K562 (cell line): ENCODE results near the gene GAPDH. TPM values are rescaled to one million over a fixed set of nuclear protein-coding genes. Genes with fewer than 3 reads are reported as not detected.

Experiments used
- CCAR2 ChIP-seq: fragments of 200-400 bp; formaldehyde crosslinking; IDR thresholded peaks from 2 replicates; pipeline ENCODE4 v1.6.1; 2017; ENCODE audit warnings: mild to moderate bottlenecking, low read depth, low read length
- E2F6 ChIP-seq, 2 experiments: IDR thresholded peaks; 2 replicates each; pipeline ENCODE4 v1.6.1; 2011; ENCODE audit warnings: borderline replicate concordance in 1 of 2, control low read depth in 1 of 2, low read depth in 1 of 2, low read length in 1 of 2, mild to moderate bottlenecking in 1 of 2, mixed read lengths in 1 of 2, moderate library complexity in 1 of 2; ENCODE audit not compliant: insufficient read depth in 1 of 2, insufficient read length in 1 of 2, poor library complexity in 1 of 2, severe bottlenecking in 1 of 2; ENCODE audit errors: extremely low read depth in 1 of 2
- ETV1 ChIP-seq: fragments of 450-650 bp; conservative IDR thresholded peaks from 2 replicates; pipeline ENCODE4 v1.6.1; 2016; ENCODE audit warnings: missing genetic modification characterization, control low read depth, low read depth, missing compliant biosample characterization
- ETV5 ChIP-seq: sonication (generic); formaldehyde crosslinking; IDR thresholded peaks from 2 replicates; pipeline ENCODE4 v1.4.0; 2020; ENCODE audit warnings: low read depth, mild to moderate bottlenecking, missing genetic modification reagents
- GATAD2B ChIP-seq: fragments of 450-650 bp; IDR thresholded peaks from 2 replicates; pipeline ENCODE4 v1.6.1; 2017; ENCODE audit warnings: mild to moderate bottlenecking, borderline replicate concordance
- RBM15 ChIP-seq: fragments of 200-400 bp; formaldehyde crosslinking; IDR thresholded peaks from 2 replicates; pipeline ENCODE4 v1.6.1; 2018; ENCODE audit warnings: mild to moderate bottlenecking, low read length, moderate library complexity; ENCODE audit not compliant: insufficient read depth
- RBM34 ChIP-seq: fragments of 200-400 bp; formaldehyde crosslinking; IDR thresholded peaks from 2 replicates; pipeline ENCODE4 v1.6.1; 2018; ENCODE audit warnings: low read length, borderline replicate concordance; ENCODE audit not compliant: insufficient read depth
- SMARCB1 ChIP-seq: IDR thresholded peaks from 2 replicates; pipeline ENCODE4 v1.6.1; 2011; ENCODE audit warnings: improper control_type of control experiment, low read depth; ENCODE audit not compliant: insufficient read length
- SMARCC2 ChIP-seq: fragments of 450-650 bp; IDR thresholded peaks from 2 replicates; pipeline ENCODE4 v1.6.1; 2017; ENCODE audit warnings: antibody characterized with exemption, moderate library complexity, mild to moderate bottlenecking, low read depth
- TCF7 ChIP-seq: sonication (generic); IDR thresholded peaks from 2 replicates; pipeline ENCODE4 v1.6.1; 2016; ENCODE audit warnings: antibody characterized with exemption, borderline replicate concordance
- ZEB2 ChIP-seq: fragments of 450-650 bp; IDR thresholded peaks from 2 replicates; pipeline ENCODE4 v1.6.1; 2016
- ZNF41 ChIP-seq: fragments of 250-450 bp; sonication (Bioruptor Pico); conservative IDR thresholded peaks from 2 replicates; pipeline ENCODE4 v1.4.0; 2020; ENCODE audit warnings: mild to moderate bottlenecking
- polyA plus RNA-seq, 8 experiments: library from polyadenylated mRNA; depleted of rRNA in 4 of 8; stranded (reverse) in 5 of 8; unstranded in 3 of 8; fragments of >200 nt; fragmentation: Nextera tagmentation in 2 of 8; fragmentation: Illumina TruSeq in 1 of 8; extraction: Ambion mirVana in 2 of 8; extraction: Trizol in 1 of 8; gene quantifications; 2 replicates each; pipeline versions ENCODE4 v1.2.1 to v1.2.3, GENCODE V29; 2011 to 2014; ENCODE audit warnings: inconsistent platforms in 1 of 8, missing spikeins in 1 of 8
- total RNA-seq, 7 experiments: library from RNA; depleted of rRNA in 6 of 7; stranded (reverse); fragments of >200 nt in 6 of 7; fragmentation: Illumina TruSeq in 2 of 7; extraction: Trizol in 2 of 7; gene quantifications; 2 replicates each; pipeline versions ENCODE4 v1.2.1 to v1.2.3, GENCODE V29; 2011 to 2021; ENCODE audit warnings: low replicate concordance in 1 of 7
- TF ChIP-seq, protein P1 (sequence below): IDR thresholded peaks from 2 replicates; pipeline ENCODE4 v1.6.1; 2012; ENCODE audit warnings: low read depth, low read length, improper control_type of control experiment, borderline replicate concordance
- TF ChIP-seq, protein P2 (sequence below): fragments of 200-800 bp; sonication (Bioruptor generic); IDR thresholded peaks from 2 replicates; pipeline ENCODE4 v1.6.1; 2016; ENCODE audit warnings: missing genetic modification characterization, missing compliant biosample characterization
- TF ChIP-seq, protein P3 (sequence below): fragments of 450-650 bp; IDR thresholded peaks from 2 replicates; pipeline ENCODE4 v1.6.1; 2016; ENCODE audit warnings: antibody characterized with exemption

GAPDH gene
- total and polyA plus RNA-seq, 9 of the 15 experiments (the other 6 are each of a cell fraction or from before 2014, with no cell fraction given) = 2,206 to 6,793 (median 4,217) TPM

- peak; percentile 16 to 73 for TF ChIP-seq E2F6 (IDR thresholded peaks at IDR 0.05; ENCODE audit: borderline replicate concordance in 1 of 2, extremely low read depth in 1 of 2, insufficient read depth in 1 of 2, insufficient read length in 1 of 2, low read depth in 1 of 2, low read length in 1 of 2, poor library complexity in 1 of 2, severe bottlenecking in 1 of 2)
- TF ChIP-seq, protein P1, sequence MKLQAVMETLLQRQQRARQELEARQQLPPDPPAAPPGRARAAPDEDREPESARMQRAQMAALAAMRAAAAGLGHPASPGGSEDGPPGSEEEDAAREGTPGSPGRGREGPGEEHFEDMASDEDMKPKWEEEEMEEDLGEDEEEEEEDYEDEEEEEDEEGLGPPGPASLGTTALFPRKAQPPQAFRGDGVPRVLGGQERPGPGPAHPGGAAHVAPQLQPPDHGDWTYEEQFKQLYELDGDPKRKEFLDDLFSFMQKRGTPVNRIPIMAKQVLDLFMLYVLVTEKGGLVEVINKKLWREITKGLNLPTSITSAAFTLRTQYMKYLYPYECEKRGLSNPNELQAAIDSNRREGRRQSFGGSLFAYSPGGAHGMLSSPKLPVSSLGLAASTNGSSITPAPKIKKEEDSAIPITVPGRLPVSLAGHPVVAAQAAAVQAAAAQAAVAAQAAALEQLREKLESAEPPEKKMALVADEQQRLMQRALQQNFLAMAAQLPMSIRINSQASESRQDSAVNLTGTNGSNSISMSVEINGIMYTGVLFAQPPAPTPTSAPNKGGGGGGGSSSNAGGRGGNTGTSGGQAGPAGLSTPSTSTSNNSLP = no peak
- TF ChIP-seq SMARCB1 = no peak
- TF ChIP-seq ETV5 = peak; percentile 3
- no peak for TF ChIP-seq ZEB2
- TF ChIP-seq RBM34 = no peak
- TF ChIP-seq GATAD2B = no peak
- peak; percentile 53; the same call in 1 of the 2 replicates for TF ChIP-seq TCF7
- no peak for TF ChIP-seq CCAR2
- TF ChIP-seq SMARCC2 = no peak
- TF ChIP-seq, protein P2, sequence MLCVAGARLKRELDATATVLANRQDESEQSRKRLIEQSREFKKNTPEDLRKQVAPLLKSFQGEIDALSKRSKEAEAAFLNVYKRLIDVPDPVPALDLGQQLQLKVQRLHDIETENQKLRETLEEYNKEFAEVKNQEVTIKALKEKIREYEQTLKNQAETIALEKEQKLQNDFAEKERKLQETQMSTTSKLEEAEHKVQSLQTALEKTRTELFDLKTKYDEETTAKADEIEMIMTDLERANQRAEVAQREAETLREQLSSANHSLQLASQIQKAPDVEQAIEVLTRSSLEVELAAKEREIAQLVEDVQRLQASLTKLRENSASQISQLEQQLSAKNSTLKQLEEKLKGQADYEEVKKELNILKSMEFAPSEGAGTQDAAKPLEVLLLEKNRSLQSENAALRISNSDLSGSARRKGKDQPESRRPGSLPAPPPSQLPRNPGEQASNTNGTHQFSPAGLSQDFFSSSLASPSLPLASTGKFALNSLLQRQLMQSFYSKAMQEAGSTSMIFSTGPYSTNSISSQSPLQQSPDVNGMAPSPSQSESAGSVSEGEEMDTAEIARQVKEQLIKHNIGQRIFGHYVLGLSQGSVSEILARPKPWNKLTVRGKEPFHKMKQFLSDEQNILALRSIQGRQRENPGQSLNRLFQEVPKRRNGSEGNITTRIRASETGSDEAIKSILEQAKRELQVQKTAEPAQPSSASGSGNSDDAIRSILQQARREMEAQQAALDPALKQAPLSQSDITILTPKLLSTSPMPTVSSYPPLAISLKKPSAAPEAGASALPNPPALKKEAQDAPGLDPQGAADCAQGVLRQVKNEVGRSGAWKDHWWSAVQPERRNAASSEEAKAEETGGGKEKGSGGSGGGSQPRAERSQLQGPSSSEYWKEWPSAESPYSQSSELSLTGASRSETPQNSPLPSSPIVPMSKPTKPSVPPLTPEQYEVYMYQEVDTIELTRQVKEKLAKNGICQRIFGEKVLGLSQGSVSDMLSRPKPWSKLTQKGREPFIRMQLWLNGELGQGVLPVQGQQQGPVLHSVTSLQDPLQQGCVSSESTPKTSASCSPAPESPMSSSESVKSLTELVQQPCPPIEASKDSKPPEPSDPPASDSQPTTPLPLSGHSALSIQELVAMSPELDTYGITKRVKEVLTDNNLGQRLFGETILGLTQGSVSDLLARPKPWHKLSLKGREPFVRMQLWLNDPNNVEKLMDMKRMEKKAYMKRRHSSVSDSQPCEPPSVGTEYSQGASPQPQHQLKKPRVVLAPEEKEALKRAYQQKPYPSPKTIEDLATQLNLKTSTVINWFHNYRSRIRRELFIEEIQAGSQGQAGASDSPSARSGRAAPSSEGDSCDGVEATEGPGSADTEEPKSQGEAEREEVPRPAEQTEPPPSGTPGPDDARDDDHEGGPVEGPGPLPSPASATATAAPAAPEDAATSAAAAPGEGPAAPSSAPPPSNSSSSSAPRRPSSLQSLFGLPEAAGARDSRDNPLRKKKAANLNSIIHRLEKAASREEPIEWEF (CRISPR knock-in tag) = no peak
- TF ChIP-seq ETV1 (tag) = peak; percentile 75; the same call in 1 of the 2 replicates
- TF ChIP-seq ZNF41 (CRISPR knock-in tag) = no peak
- TF ChIP-seq, protein P3, sequence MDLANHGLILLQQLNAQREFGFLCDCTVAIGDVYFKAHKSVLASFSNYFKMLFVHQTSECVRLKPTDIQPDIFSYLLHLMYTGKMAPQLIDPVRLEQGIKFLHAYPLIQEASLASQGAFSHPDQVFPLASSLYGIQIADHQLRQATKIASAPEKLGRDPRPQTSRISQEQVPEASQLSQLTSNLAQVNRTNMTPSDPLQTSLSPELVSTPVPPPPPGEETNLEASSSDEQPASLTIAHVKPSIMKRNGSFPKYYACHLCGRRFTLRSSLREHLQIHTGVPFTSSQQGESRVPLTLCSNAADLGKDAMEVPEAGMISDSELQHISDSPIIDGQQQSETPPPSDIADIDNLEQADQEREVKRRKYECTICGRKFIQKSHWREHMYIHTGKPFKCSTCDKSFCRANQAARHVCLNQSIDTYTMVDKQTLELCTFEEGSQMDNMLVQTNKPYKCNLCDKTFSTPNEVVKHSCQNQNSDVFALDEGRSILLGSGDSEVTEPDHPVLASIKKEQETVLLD = no peak
- no peak for TF ChIP-seq RBM15
Observed at GRCh38 chr12:6493497-6494257, 40.6 kb upstream of the GAPDH start, which contains the start of gene NCAPD2 (continued).
